ENCODE results near the gene OPRD1. TPM values are rescaled to one million over a fixed set of nuclear protein-coding genes. Genes with fewer than 3 reads are reported as not detected.
"Not testable (repeated sequence)": the region's sequence is repeated elsewhere in the genome, so short reads cannot be mapped to it uniquely, and the experiment has no call there.

OPRD1 gene
- total RNA-seq, 4 donors from 2014 or later, result 0.24 TPM; not detected in 3

- Histone ChIP-seq H3K27me3 (no peaks in the 10 kb centered on the region), H3K4me3 (replicated peaks in 1 of 3) (no peak overlapping the region), H3K36me3 (no peaks in the 10 kb centered on the region), H3K27ac (no peak overlapping the region), H3K9me3 (no peaks in the 10 kb centered on the region), H3K4me1 (no peaks in the 10 kb centered on the region)
- no peak for DNase-seq
- WGBS, 2 donors, result 66 to 83% methylated on average over 6 to 7 of the region's 7 CpGs
- intact Hi-C loops (cut with DNase I), result no loop called here
- TF ChIP-seq POLR2A (IDR thresholded peaks at IDR 0.05), result no peak
- TF ChIP-seq, protein P1, sequence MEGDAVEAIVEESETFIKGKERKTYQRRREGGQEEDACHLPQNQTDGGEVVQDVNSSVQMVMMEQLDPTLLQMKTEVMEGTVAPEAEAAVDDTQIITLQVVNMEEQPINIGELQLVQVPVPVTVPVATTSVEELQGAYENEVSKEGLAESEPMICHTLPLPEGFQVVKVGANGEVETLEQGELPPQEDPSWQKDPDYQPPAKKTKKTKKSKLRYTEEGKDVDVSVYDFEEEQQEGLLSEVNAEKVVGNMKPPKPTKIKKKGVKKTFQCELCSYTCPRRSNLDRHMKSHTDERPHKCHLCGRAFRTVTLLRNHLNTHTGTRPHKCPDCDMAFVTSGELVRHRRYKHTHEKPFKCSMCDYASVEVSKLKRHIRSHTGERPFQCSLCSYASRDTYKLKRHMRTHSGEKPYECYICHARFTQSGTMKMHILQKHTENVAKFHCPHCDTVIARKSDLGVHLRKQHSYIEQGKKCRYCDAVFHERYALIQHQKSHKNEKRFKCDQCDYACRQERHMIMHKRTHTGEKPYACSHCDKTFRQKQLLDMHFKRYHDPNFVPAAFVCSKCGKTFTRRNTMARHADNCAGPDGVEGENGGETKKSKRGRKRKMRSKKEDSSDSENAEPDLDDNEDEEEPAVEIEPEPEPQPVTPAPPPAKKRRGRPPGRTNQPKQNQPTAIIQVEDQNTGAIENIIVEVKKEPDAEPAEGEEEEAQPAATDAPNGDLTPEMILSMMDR (IDR thresholded peaks at IDR 0.05), result no peak
Observed at GRCh38 chr1:28817133-28817532, 5.2 kb downstream of the OPRD1 start.

- H3K4me1 ChIP-seq, result no peaks in the 10 kb centered on the region
- no peak for DNase-seq
- no peak overlapping the region for H3K27ac ChIP-seq
- no peak overlapping the region for H3K4me3 ChIP-seq (replicated peaks in 1 of 3)
- TF ChIP-seq, protein P1 (IDR thresholded peaks at IDR 0.05), result no peak
- TF ChIP-seq POLR2A (IDR thresholded peaks at IDR 0.05), result no peak
- intact Hi-C loops (cut with DNase I), result no loop called here
- H3K36me3 ChIP-seq, result no peaks in the 10 kb centered on the region
- no peaks in the 10 kb centered on the region for H3K9me3 ChIP-seq
- H3K27me3 ChIP-seq, result no peaks in the 10 kb centered on the region
Observed at GRCh38 chr1:28819020-28819419, 7.0 kb downstream of the OPRD1 start.

- 58 to 60% methylated on average over 3 of the region's 3 CpGs for WGBS, 2 donors
- Histone ChIP-seq H3K27me3 (no peaks in the 10 kb centered on the region), H3K4me3 (replicated peaks in 1 of 3) (no peak overlapping the region), H3K27ac (no peak overlapping the region), H3K9me3 (no peaks in the 10 kb centered on the region), H3K36me3 (no peaks in the 10 kb centered on the region), H3K4me1 (no peaks in the 10 kb centered on the region)
- intact Hi-C loops (cut with DNase I), result no loop called here
- DNase-seq, result no peak
- TF ChIP-seq, protein P1 (IDR thresholded peaks at IDR 0.05), result no peak
- TF ChIP-seq POLR2A (IDR thresholded peaks at IDR 0.05), result no peak
Observed at GRCh38 chr1:28822799-28823198, 10.8 kb downstream of the OPRD1 start.

- DNase-seq; H3K36me3 ChIP-seq; H3K27me3 ChIP-seq; intact Hi-C loops (cut with DNase I); H3K9me3 ChIP-seq; H3K4me1 ChIP-seq; H3K4me3 ChIP-seq (replicated peaks in 1 of 3); H3K27ac ChIP-seq: not testable (repeated sequence)
- 90 to 91% methylated on average over 11 of the region's 11 CpGs for WGBS, 2 donors
Observed at GRCh38 chr1:28824061-28824460, 12.1 kb downstream of the OPRD1 start.

GRCh38 chr1:28828227-28828858, 16.4 kb downstream of the OPRD1 start:
- intact Hi-C loops (cut with DNase I); H3K27ac ChIP-seq; H3K4me1 ChIP-seq; H3K9me3 ChIP-seq; H3K36me3 ChIP-seq; H3K4me3 ChIP-seq (replicated peaks in 1 of 3); H3K27me3 ChIP-seq; DNase-seq: not testable (repeated sequence)
- WGBS, 2 donors, result 41 to 49% methylated on average over 11 of the region's 11 CpGs

GRCh38 chr1:28830814-28831213, 18.8 kb downstream of the OPRD1 start:
- Histone ChIP-seq H3K4me1 (no peaks in the 10 kb centered on the region), H3K36me3 (no peaks in the 10 kb centered on the region), H3K27ac (no peak overlapping the region), H3K4me3 (replicated peaks in 1 of 3) (no peak overlapping the region), H3K27me3 (no peaks in the 10 kb centered on the region), H3K9me3 (no peaks in the 10 kb centered on the region)
- intact Hi-C loops (cut with DNase I), result no loop called here
- no peak for DNase-seq
- no peak for TF ChIP-seq POLR2A (IDR thresholded peaks at IDR 0.05)
- TF ChIP-seq, protein P1 (IDR thresholded peaks at IDR 0.05), result no peak
- WGBS, 2 donors, result 93 to 100% methylated on average over 2 of the region's 2 CpGs
